GM18508 (cell line): Measurements from ENCODE around the gene FMO3.

Experiments used
- ATAC-seq: cut with Tn5 transposase; IDR thresholded peaks from one replicate; pipeline ENCODE4 v1.9.1; 2021; ENCODE audit warnings: moderate number of reproducible peaks; ENCODE audit not compliant: insufficient read depth, unreplicated experiment

The FMO3 gene

DNA sequence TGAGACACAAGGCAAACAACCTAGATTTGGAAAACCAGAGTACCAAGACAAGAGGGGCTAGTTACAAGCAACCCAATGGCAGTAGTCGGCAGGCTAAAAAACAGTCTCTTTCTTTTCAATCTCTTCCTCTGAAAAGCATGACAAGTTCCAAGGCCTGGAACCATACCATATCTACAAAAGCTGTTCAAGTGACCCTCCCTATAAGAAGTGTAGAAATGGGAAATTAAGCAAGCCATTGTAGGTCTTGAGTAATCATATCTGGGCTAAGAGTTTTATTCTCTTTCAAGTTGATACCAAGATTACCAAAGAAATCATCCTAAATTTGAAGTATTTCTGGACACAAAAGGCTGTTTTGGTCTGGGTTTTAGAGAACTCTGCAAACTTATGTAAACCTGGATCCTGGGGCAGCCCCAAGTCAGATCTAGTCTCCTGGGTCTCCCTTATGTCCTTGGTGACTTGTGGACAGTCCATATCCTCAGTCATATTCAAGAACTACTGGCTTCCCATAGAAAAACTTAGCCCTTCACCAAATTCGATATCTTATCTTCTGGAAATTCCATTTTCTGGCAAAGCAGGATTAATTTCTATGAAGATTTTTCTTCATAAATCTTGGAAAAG is 24.7 kb downstream of the FMO3 start:
- ATAC-seq = no peak

DNA sequence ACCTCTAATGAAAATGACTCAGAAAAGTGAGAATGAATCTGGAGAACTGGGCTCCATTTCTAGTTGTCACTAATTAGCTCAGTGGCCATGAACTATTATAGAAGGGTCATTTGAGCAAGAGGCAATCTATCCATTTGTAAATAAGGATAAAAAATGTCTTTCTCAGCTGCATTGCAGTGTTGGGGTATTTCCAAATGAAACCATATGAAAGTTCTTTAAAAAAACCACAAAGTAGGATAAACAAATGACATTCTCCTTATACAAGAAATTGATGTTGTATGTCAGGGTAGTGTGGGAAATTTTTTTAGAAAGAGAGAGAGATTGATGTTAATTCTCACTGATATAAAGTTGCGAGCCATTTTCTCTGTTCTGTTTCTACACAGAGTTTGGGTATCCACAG is 26.0 kb downstream of the FMO3 start:
- no peak for ATAC-seq

DNA sequence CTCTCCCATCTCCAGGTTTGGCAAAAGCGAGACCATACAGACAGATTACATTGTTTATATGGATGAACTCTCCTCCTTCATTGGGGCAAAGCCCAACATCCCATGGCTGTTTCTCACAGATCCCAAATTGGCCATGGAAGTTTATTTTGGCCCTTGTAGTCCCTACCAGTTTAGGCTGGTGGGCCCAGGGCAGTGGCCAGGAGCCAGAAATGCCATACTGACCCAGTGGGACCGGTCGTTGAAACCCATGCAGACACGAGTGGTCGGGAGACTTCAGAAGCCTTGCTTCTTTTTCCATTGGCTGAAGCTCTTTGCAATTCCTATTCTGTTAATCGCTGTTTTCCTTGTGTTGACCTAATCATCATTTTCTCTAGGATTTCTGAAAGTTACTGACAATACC is 26.4 kb downstream of the FMO3 start:
- no peak for ATAC-seq

DNA sequence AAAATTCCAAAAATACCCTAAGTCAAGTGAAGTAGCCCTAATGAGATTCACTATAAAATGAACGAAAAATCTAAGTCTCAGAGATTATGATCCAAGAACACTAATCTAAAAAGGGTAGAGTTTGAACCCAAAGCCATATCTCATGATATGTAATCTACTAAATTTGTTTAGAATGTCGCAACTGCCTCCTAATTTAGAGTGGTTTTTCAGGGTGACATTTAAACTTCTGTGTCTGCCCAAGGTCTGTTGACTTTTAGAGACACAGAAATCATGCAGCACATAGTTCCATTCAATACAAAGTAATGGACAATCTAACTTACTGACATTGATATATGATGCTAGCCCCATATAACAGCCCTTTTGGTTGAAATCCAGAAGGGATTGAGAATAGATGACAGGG is 28.9 kb downstream of the FMO3 start:
- ATAC-seq = no peak

DNA sequence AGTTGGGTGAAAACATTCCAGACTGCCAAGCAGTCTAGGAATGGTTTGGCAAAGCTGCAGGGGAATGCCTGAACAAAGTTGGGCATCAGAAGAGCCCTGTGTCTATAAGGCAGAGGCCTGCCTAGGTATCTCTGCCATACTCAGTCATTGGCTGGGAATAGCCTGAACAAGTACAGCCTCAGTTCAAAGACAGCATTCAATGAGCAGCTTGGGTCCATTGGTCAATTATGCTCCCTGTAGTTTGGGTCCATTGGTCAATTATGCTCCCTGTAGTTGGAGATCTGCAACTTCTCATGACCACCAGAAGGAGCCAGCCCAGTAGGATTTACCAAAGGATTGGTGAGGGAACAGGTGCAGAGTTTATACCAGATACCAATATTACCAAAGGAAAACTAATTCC is 31.6 kb downstream of the FMO3 start:
- ATAC-seq = no peak

DNA sequence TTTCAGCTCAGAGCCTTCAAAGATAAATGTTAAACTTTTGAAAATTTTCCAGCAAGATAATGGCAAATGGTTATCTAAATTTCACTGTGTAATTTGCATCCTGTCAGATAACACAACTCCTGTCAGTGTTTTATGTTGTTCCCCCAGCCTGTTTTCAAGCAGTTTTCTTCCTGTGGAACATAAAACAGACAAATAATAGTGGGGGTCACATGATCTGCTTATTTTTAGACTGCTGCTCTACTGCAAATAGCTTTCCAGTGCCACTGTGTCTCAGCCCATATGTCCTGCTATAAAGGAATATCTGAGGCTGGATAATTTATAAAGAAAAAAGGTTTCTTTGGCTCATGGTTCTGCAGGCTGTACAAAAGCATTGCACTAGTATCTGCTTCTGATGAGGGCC is 32.2 kb downstream of the FMO3 start:
- ATAC-seq = no peak

DNA sequence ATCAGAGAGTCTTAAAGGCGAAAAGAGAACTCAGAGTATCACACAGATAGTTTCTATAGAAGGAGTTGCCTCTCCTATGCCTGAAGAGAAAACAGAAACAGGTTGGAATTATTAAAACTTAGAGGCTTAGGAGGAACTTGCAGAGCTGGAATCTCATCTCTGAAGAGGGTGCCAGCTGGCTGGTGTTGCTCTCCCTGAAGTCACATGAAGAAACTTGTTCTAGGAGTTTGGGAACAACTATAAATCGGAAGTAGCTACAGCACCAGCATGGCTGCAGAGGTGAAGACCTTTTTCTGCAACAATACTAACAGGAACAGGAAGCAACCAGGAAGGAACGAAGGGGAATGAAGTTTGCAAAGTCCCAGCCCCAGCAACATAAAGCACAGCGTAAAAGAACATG is 35.8 kb downstream of the FMO3 start:
- no peak for ATAC-seq

DNA sequence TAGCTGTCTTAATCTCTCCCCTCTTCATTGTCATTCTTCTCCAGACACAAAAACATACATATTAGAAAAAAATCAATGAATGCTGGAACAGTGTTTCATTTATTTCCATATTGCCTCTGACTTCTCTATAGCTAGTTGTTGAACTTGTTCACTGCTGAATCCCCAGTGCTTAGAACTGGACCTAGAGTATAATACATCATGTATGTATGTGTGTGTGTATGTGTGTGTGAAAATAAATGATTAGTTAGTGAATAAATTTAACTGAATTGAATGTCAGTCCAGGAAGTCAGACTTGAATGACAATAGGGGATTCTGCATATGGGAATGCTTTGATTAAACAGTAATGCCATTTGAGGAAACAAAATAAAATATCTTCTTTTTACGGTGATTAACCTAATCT is 36.4 kb downstream of the FMO3 start:
- no peak for ATAC-seq

DNA sequence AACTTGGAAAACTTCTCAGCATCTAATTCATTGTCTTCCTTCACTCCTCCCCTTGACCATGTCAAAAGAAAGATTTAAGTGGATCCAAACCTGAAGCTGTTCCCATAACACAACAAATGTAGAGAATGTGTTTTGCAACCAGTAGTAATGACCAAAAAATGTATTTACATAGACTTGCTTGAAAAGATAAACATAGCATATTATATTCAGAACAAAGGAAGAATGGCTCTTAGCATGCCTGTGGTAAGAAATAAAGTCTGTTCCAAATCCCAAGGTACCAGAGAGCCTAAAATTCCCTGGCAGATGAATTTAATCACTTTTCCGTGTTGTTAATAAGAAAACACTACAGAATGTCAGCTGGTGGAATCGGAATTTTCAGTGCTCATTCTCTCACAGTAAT is 36.8 kb downstream of the FMO3 start:
- no peak for ATAC-seq

DNA sequence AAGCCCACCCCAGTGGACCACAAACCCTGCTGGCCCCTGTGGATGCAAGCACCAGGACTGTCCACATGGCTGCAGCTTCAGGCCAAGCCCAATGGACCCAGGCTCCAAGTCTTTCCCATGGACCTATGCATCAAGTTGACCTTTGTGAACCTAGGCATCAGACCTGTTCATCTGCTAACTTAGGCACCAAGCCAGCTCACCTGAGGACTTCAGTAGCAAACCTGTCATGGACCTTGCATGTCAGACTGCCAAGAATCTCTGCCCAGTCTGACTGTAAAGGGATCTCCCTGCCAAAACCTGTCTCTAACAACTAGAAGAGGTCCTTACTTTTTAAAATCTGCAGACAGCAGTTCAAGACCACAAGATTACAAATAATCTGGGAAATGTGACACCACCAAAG is 37.8 kb downstream of the FMO3 start:
- no peak for ATAC-seq

DNA sequence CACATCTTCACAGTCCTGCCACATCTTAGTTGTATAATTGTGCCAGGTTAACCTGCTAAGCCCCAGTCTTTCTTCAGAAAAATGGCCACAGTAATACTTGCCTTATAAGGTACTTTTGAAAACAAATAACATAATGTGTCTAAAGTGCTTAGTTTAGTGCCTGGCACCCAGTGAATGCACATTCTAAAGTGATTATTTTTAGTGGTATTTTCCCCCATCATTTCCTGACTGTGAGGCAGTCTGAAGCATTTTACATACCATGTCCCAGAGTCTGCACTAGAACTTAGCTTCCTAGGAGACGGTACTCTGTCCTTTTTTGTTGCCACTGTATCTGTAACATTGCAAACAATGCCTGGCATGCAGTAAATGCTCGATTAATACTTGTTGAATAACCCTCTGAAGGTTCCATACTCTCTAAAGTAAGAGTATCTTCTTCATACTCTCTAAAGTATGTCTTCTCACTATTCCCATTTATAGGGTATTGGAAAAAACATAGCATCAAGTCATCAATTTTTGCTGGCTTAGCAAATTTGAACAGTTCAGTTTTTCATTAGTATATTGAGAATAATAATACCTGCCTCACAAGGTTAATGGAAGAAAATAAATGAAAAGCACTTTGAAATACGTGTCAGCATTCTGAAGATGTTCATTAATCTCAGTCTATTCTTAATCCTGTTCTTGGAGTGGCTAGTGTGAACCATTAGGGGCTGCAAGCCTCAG is 43.7 kb downstream of the FMO3 start:
- no peak for ATAC-seq

DNA sequence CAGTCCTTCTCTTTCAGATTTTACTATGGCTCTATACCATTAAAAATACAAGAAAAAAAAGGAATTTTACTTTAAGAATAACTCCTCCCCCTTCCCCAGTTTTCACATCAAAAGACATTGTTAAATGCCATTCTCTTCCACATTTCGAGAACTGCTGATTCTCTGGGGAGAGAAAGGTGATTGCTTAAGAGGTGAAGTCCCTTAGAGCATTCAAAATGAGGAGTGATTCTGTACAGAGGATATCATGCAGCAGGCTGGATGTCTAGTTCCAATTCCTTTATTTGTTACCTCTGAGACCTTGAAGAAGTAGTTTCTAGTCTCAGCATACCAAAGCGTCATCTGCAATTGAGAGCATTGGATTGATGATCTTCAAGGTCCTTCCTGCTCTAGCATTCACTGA is 46.9 kb downstream of the FMO3 start:
- ATAC-seq = no peak

DNA sequence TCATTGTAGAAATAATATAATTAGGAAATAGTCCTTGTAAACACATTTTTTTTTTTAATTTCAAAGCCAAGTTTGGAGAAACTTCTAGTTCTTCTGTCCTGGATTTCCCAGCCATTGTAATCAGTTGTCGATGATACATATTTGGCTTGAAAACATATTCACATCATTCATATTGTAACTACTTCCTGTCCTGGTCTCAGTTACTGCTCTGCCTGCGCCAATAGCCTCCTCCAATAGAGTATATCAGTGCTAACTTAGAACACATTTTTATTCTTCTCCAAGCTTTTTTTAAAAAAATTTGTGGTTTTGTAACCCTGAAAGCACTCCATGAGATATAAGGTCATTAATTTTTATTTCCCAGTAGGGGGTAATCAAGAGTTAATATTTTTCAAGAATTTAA is 48.3 kb downstream of the FMO3 start:
- no peak for ATAC-seq

DNA sequence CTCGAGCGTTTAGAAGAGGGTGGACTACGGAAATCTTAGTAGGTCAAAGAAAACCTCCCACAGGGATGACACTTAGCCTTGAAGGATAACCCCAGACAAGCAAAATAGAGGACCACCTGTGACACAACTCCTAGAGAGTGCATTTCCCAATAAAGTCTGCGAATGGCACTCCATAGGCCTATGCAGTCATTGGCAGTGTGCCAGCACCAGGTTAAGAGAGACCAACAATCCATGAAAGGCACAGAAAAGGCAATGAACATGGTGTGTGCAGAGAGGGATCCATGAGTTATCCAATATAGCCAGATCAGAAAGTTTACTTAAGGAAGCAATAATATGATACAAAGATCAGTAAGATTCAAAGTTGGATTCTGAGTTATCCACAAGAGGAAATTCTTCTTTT is 49.2 kb downstream of the FMO3 start:
- no peak for ATAC-seq

DNA sequence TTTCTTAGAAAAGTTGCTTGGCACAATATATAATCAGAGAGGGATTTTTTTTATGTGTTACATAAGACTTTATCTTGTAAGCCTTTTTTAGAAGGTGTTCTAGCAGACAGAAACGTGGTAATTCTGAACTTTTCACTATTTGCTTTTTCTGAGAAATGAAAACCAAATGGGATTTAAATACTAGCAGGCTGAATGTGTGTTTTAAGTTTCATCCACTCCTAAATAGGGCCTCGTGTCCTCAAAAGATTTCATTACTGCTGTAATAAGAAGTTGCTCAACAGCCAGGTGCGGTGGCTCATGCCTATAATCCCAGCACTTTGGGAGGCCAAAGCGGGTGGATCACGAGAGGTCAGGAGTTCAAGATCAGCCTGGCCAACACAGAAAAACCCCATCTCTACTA is 49.7 kb downstream of the FMO3 start:
- ATAC-seq = no peak

DNA sequence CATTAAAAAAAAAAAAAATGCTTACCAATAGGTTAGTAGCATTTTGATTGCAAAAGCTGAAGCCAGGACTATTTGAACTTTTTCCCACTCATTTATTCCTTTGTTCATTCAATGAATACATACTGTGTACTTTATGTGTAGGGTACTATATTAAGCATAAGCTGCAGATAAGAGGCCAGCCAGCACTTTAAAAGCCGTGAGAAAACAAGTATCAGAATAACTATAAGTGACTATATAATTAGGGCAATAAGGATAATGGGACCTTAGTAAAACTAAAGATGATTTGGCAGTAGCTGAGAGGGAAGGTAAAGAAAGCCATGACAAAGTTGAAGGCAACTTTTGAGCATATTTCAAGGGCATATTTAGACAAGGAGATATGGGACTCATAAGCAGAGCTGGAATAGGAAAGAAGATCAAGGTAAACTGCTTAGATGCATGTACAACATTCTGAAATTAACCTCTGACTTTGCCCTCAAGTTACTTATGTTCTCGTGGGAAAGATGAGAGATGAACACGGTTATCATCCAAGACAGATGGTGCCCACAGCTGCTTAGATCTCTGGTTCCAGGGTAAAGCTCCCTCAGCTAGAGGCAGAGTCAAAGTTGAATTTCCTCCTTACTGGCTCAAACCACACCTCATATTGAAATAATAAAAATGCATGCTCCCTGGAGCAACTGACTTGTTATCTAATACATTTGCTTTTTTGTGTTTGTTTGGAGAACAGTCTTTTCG is 50.4 kb downstream of the FMO3 start:
- ATAC-seq = no peak

DNA sequence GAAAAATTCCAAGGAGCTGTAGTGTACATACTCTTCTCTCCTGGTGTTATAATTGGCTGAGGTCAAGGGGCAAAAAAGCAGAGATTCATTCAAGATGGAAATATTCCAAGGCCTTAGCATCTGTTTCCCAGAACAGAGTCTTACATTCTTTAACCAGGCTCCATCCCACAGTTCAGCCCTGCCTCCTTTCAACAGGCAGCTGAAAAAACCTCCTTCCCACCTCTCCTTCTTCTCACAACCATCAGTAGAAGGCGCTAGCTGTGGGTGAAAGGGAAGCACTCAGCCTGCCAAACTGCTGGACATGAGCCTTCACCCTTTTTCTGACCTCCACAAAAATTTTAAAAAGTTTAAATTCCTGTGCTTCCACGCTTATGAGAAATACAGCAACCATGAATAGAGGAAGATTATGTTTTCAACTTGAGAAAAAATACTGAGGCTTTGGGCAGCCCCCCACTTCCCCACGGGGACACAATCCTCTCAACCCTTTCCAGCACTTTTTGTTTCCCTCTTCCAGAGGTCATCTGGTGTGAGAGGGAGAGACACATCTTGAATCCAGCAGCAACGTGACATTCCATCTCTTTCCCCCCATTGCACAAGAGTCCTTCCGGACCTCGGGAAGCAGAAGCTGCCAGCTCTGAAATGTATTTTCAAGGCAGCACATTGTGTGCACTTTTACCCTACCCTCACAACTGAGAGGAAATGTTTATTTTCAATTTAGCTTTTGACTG is 51.1 kb downstream of the FMO3 start:
- no peak for ATAC-seq

DNA sequence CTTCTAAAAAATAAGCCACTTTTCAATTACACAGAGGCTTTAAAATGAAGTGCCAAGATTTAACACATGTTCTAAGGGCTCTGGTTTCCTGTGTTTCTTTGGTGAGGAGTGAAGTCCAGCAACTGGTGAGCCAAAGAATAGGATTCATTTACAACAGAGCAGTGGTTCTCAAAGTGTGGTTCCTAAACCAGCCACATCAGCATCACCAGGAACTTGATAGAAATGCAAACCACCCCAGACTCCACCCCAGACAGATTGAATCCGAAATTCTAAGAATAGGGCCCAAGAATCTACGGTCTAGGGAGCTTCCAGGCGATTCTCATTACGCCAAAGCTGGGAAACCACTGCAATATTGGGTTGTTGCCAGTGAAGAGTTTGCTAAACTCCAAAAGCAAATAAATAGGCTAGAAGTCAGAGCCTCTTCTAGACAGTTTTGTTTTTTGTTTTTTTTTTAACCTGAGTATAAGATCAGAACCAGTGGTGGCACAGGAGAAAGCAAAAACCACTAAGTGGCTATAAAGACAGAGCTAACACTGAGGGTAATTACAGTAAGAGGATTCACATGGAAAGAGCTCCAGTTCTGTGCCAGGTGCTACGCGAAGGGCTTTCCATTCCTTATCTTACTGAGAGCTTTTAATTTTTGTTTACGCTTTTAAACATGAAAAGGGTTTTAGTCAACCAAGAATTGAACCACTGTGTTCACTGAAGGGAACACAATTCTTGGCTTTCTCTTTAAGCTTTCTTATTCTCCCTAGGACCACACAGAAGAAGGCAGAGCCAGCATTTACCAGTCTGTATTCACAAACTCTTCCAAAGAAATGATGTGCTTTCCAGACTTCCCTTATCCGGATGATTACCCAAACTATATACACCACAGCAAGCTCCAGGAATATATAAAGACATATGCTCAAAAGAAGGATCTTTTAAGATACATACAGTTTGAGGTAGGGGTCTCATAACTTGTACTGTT is 52.0 kb downstream of the FMO3 start:
- no peak for ATAC-seq

DNA sequence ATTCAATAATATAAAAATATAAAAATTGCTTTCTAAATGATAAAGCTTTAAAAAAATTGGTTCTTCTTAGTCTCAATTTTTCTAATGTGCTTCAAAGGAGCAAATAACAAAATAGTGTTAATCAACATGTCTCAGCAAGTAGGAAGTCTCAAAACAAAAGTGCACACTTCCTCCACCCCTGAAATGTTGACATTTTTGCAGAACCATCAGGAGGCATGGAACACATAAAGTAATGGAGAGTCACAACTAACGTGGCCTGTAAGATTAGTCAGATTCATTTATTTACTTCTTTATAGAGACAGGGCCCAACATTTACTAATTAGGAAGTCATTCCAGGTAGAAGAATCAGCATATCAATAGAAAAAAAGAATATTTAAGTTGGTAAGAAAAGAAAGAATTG is 59.5 kb downstream of the FMO3 start:
- no peak for ATAC-seq

DNA sequence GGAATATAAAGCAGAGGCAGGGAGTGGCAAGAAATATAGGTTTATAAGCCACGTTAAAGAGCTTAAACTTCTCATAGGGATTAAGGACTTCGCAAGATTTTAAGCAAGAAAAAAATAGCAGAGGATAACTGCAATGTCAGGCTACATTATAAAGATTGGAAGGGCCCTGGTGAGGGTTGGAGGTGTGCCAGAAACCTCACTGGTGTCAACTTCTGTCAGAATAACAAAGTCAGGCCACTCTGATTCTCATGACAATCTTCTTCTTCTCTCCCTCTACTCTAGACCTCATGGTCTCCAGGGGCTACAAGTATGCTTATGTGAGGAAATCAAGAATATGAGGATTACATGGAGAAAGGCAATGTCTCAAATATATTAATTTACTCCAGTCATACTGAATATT is 61.8 kb downstream of the FMO3 start:
- ATAC-seq = no peak
